Measurements from ENCODE around the gene SPIN1. TPM values are rescaled to one million over a fixed set of nuclear protein-coding genes. Genes with fewer than 3 reads are reported as not detected.

Gene SPIN1
- total RNA-seq, 4 donors from 2014 or later: 5.5 to 11.9 (median 6.6) TPM

DNA sequence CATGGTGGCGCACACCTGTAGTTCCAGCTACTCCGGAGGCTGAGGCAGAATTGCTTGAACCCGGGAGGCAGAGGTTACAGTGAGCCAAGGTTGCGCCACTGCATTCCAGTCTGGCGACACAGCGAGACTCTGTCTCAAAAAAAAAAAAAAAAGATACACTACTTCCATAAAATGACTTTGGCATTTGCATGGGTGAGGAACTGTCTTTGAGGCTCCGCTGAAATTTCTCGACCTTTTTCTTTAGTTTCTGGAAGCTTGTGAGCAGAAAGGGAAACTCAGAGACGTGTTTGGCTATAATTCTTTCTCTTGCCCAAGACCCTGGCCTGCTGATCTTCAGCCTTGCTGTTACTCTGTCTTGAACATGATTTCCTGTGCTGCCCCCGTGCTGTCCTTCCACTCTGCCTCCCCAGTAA is 37.3 kb downstream of the SPIN1 start:
- no peak for TF ChIP-seq POLR2A (IDR thresholded peaks at IDR 0.05)
- TF ChIP-seq, protein P1, sequence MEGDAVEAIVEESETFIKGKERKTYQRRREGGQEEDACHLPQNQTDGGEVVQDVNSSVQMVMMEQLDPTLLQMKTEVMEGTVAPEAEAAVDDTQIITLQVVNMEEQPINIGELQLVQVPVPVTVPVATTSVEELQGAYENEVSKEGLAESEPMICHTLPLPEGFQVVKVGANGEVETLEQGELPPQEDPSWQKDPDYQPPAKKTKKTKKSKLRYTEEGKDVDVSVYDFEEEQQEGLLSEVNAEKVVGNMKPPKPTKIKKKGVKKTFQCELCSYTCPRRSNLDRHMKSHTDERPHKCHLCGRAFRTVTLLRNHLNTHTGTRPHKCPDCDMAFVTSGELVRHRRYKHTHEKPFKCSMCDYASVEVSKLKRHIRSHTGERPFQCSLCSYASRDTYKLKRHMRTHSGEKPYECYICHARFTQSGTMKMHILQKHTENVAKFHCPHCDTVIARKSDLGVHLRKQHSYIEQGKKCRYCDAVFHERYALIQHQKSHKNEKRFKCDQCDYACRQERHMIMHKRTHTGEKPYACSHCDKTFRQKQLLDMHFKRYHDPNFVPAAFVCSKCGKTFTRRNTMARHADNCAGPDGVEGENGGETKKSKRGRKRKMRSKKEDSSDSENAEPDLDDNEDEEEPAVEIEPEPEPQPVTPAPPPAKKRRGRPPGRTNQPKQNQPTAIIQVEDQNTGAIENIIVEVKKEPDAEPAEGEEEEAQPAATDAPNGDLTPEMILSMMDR (IDR thresholded peaks at IDR 0.05 in 4 of 5, conservative IDR thresholded peaks at IDR 0.05 in 1 of 5): no peak
- no peaks in the 10 kb centered on the region for H3K27me3 ChIP-seq
- intact Hi-C loops (cut with DNase I; ENCODE audit: low total_unique reads) (no loop called here), in situ Hi-C loops (cut with MboI; ENCODE audit: low sequenced_read_pairs in 4 of 4) (no loop called here)
- DNase-seq (no peak), ATAC-seq (no peak)
- no peak overlapping the region for H3K27ac ChIP-seq
- H3K36me3 ChIP-seq: no peaks in the 10 kb centered on the region
- H3K4me1 ChIP-seq: no peaks in the 10 kb centered on the region
- no peaks in the 10 kb centered on the region for H3K9me3 ChIP-seq
- no peak overlapping the region for H3K4me3 ChIP-seq

DNA sequence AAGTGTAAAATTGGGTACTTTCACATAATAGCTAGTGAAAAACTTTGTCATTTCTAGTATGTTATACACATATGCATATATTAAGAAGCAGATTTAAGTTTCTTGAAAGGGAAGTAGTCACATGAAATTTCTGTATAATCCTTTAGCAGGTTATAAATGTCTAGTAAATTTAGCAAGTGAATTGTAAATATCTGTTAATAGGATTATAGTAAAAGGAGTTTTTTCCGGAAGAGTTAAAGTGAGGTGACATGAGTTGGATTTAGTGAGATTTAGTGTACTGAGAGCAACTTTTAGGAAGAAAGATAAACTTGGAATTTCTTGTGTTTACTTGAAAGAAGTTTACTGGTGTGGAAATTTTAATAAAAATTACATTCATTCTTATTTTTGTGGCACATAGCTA is 38.4 kb downstream of the SPIN1 start:
- H3K36me3 ChIP-seq: no peaks in the 10 kb centered on the region
- DNase-seq (no peak), ATAC-seq (no peak)
- intact Hi-C loops (cut with DNase I; ENCODE audit: low total_unique reads): no loop called here
- H3K4me3 ChIP-seq: no peak overlapping the region
- H3K4me1 ChIP-seq: no peaks in the 10 kb centered on the region
- no peak overlapping the region for H3K27ac ChIP-seq
- no peak for TF ChIP-seq POLR2A (IDR thresholded peaks at IDR 0.05)
- TF ChIP-seq, protein P1 (IDR thresholded peaks at IDR 0.05 in 4 of 5, conservative IDR thresholded peaks at IDR 0.05 in 1 of 5): no peak
- H3K9me3 ChIP-seq: no peaks in the 10 kb centered on the region
- no peaks in the 10 kb centered on the region for H3K27me3 ChIP-seq
- in situ Hi-C loops (cut with MboI; ENCODE audit: low sequenced_read_pairs in 4 of 4): no loop called here

DNA sequence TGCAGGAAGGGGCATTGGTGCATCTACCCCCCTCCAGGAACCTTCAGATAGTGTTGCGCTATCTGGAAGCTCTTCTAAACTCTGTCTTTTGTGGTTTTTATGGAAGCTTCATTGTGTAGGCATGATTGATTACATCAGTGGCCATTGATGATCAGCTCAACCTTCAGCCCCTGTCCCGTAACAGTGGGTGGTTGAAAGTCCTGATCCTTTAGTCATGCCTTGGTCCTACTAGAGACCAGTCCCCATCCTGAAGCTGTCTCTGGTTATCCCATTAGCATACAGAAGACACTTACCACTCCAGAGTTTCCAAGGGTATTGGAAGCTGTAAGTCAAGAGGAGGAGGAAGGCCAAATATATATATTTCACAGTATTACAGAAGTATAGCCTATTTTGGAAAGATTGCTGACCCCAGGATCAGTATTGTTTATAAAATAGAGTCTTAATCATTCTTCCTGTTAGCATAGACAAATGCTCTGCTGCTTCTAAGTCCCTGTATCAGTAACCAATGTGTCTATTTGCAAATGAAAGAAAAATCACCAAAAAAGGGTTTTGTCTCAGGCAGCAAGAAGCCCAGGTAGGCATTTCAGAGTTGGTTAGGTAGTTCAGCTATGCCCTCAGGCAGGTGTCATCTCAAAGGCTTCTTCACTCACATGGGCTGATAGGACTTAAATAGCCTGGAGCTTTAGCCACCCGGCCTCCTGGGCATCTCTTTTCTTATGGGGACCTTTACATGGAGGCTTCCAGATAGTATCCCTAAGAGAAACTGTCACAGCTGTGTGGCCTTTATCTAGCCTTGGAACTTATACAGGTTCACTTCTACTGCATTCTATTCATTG is 41.6 kb downstream of the SPIN1 start:
- Histone ChIP-seq H3K9me3 (no peaks in the 10 kb centered on the region), H3K36me3 (no peaks in the 10 kb centered on the region), H3K27ac (no peak overlapping the region), H3K4me1 (no peaks in the 10 kb centered on the region), H3K4me3 (no peak overlapping the region), H3K27me3 (no peaks in the 10 kb centered on the region)
- intact Hi-C loops (cut with DNase I; ENCODE audit: low total_unique reads): no loop called here
- ATAC-seq: no peak
- TF ChIP-seq POLR2A (IDR thresholded peaks at IDR 0.05): no peak
- TF ChIP-seq, protein P1 (IDR thresholded peaks at IDR 0.05 in 4 of 5, conservative IDR thresholded peaks at IDR 0.05 in 1 of 5): no peak
- in situ Hi-C loops (cut with MboI; ENCODE audit: low sequenced_read_pairs in 4 of 4): no loop called here
- no peak for DNase-seq

DNA sequence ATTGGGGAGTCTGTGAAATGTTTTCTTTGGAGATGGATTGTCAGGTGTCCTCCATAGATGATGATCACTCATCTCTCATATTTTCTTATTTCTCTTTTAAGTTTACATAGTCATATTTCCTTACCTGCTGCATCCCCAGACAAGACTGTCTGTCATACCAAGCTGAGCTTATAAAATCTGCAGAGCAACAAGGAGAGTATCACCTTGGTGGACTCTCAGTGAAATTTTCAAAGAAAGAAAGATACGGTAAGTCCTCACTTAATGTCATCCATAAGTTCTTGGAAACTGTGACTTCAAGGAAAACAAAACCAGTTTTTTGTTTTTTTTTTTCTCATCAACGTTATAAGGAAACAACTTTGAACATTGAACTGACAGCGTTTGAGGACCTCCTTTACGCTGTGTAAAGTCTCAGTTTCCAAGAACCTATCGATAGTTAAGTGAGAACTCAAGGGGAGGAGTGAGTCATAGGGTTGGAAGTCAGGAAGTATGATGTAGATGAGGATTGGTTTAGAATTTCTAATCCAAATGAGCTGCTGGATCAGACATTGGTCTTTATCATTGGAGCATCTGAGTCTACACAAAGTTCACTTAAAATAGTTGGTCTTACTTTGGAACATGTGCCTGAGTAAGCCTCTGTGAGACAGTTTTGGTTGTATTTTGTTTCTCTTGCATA is 45.5 kb downstream of the SPIN1 start:
- Histone ChIP-seq H3K27ac (no peak overlapping the region), H3K4me3 (no peak overlapping the region), H3K27me3 (no peaks in the 10 kb centered on the region), H3K4me1 (no peaks in the 10 kb centered on the region), H3K36me3 (no peaks in the 10 kb centered on the region), H3K9me3 (no peaks in the 10 kb centered on the region)
- TF ChIP-seq, protein P1 (IDR thresholded peaks at IDR 0.05 in 4 of 5, conservative IDR thresholded peaks at IDR 0.05 in 1 of 5): no peak
- TF ChIP-seq POLR2A (IDR thresholded peaks at IDR 0.05): no peak
- DNase-seq (no peak), ATAC-seq (no peak)
- in situ Hi-C loops (cut with MboI; ENCODE audit: low sequenced_read_pairs in 4 of 4): no loop called here
- intact Hi-C loops (cut with DNase I; ENCODE audit: low total_unique reads): no loop called here

Data from gastrocnemius medialis (tissue), 4 donors.